22Rv1 (cell line): ENCODE results near the gene CERS5.

Experiments used
- ZFX ChIP-seq: fragments of 450-650 bp; IDR thresholded peaks from 2 replicates; pipeline ENCODE4 v1.6.1; 2017; ENCODE audit warnings: antibody characterized with exemption, borderline replicate concordance
- TF ChIP-seq, protein P1 (sequence below): fragments of 450-650 bp; IDR thresholded peaks from 2 replicates; pipeline ENCODE4 v1.5.1; 2017; ENCODE audit warnings: mild to moderate bottlenecking

DNA sequence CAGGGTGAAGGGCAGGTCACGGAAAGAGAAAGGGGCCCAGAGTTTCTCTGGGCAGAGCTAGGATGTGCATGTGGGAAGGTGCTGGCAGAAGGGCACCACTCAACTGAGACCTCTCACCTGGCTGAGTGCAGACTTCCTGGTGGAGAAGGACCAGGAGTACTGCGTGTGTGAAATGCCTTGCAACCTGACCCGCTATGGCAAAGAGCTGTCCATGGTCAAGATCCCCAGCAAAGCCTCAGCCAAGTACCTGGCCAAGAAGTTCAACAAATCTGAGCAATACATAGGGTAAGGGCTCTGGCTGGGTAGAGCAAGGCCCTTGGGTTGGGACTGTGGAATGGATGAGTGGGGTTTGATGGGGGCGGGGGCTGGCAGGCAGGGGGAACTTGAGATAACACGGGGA lies 87.4 kb downstream of the CERS5 start:
- TF ChIP-seq, protein P1, sequence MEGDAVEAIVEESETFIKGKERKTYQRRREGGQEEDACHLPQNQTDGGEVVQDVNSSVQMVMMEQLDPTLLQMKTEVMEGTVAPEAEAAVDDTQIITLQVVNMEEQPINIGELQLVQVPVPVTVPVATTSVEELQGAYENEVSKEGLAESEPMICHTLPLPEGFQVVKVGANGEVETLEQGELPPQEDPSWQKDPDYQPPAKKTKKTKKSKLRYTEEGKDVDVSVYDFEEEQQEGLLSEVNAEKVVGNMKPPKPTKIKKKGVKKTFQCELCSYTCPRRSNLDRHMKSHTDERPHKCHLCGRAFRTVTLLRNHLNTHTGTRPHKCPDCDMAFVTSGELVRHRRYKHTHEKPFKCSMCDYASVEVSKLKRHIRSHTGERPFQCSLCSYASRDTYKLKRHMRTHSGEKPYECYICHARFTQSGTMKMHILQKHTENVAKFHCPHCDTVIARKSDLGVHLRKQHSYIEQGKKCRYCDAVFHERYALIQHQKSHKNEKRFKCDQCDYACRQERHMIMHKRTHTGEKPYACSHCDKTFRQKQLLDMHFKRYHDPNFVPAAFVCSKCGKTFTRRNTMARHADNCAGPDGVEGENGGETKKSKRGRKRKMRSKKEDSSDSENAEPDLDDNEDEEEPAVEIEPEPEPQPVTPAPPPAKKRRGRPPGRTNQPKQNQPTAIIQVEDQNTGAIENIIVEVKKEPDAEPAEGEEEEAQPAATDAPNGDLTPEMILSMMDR: no peak
- TF ChIP-seq ZFX: no peak
